HepG2 (cell line): Measurements from ENCODE around the gene CDO1. TPM values are rescaled to one million over a fixed set of nuclear protein-coding genes. Genes with fewer than 3 reads are reported as not detected.
A peak's percentile ranks its signal among the peaks of the same experiment; 100 is the strongest.

Source experiments
- AKAP8 ChIP-seq: sonication (generic); formaldehyde crosslinking; IDR thresholded peaks from 2 replicates; pipeline ENCODE4 v1.5.1; 2020; ENCODE audit warnings: mild to moderate bottlenecking, missing genetic modification reagents
- DBP ChIP-seq: sonication (generic); formaldehyde crosslinking; IDR thresholded peaks from 2 replicates; pipeline ENCODE4 v1.4.0; 2020; ENCODE audit warnings: missing genetic modification reagents; ENCODE audit errors: not compliant biosample characterization
- GATAD1 ChIP-seq: IDR thresholded peaks from 2 replicates; pipeline ENCODE4 v1.6.1; 2016; ENCODE audit warnings: missing genetic modification reagents, missing compliant biosample characterization
- HDAC6 ChIP-seq: fragments of 200-600 bp; sonication (generic); IDR thresholded peaks from 2 replicates; pipeline ENCODE4 v1.7.0; 2017; ENCODE audit warnings: mild to moderate bottlenecking, antibody characterized with exemption, low read length, low read depth
- JUNB ChIP-seq: sonication (generic); formaldehyde crosslinking; IDR thresholded peaks from 2 replicates; pipeline ENCODE4 v1.8.0; 2022; ENCODE audit warnings: missing genetic modification reagents, mild to moderate bottlenecking, borderline replicate concordance
- KAT2B ChIP-seq: fragments of 150-350 bp; IDR thresholded peaks from 2 replicates; pipeline ENCODE4 v1.6.1; 2014; ENCODE audit warnings: low read depth, low read length, borderline replicate concordance
- KDM4B ChIP-seq: sonication (generic); formaldehyde crosslinking; IDR thresholded peaks from 2 replicates; pipeline ENCODE4 v1.4.0; 2020; ENCODE audit warnings: missing genetic modification reagents
- KDM6A ChIP-seq: IDR thresholded peaks from 2 replicates; pipeline ENCODE4 v1.6.1; 2016; ENCODE audit warnings: low read depth
- MIXL1 ChIP-seq: IDR thresholded peaks from 2 replicates; pipeline ENCODE4 v1.6.1; 2016
- MTA1 ChIP-seq: sonication (generic); formaldehyde crosslinking; IDR thresholded peaks from 2 replicates; pipeline ENCODE4 v1.4.0; 2020; ENCODE audit warnings: missing genetic modification reagents, mild to moderate bottlenecking, borderline replicate concordance
- NCOA1 ChIP-seq: sonication (generic); formaldehyde crosslinking; IDR thresholded peaks from 2 replicates; pipeline ENCODE4 v1.9.0; 2021; ENCODE audit warnings: missing genetic modification reagents
- NR2F1 ChIP-seq, 2 experiments: fragments of 450-650 bp in 1 of 2; formaldehyde crosslinking in 1 of 2; IDR thresholded peaks; 2 replicates each; pipeline versions ENCODE4 v1.5.0 to v1.6.1; 2016 to 2020; ENCODE audit warnings: mild to moderate bottlenecking in 1 of 2, missing compliant biosample characterization in 1 of 2, missing genetic modification reagents in 1 of 2, moderate library complexity in 1 of 2
- NR2F6 ChIP-seq, 2 experiments: IDR thresholded peaks; 2 replicates each; pipeline ENCODE4 v1.6.1; 2016; ENCODE audit warnings: antibody characterized with exemption in 1 of 2, mild to moderate bottlenecking in 1 of 2
- RAD21 ChIP-seq: fragments of 450-650 bp; formaldehyde crosslinking; IDR thresholded peaks from 2 replicates; pipeline ENCODE4 v1.5.0; 2020; ENCODE audit warnings: mild to moderate bottlenecking
- SMC3 ChIP-seq: IDR thresholded peaks from 2 replicates; pipeline ENCODE4 v1.6.1; 2011; ENCODE audit warnings: low read length, improper control_type of control experiment
- STAG1 ChIP-seq: sonication (generic); formaldehyde crosslinking; IDR thresholded peaks from 2 replicates; pipeline ENCODE4 v1.4.0; 2020; ENCODE audit warnings: missing genetic modification reagents
- ZBTB26 ChIP-seq: IDR thresholded peaks from 2 replicates; pipeline ENCODE4 v1.6.1; 2016; ENCODE audit warnings: missing compliant biosample characterization, missing genetic modification reagents, borderline replicate concordance
- ZBTB33 ChIP-seq: sonication (generic); formaldehyde crosslinking; IDR thresholded peaks from 2 replicates; pipeline ENCODE4 v1.4.0; 2020; ENCODE audit warnings: missing genetic modification reagents
- ZNF792 ChIP-seq: IDR thresholded peaks from 2 replicates; pipeline ENCODE4 v1.6.1; 2016
- ZNF800 ChIP-seq: sonication (generic); formaldehyde crosslinking; IDR thresholded peaks from 2 replicates; pipeline ENCODE4 v1.4.0; 2020; ENCODE audit warnings: missing genetic modification reagents
- ZNF83 ChIP-seq: sonication (generic); formaldehyde crosslinking; IDR thresholded peaks from 2 replicates; pipeline ENCODE4 v1.4.0; 2020; ENCODE audit warnings: missing genetic modification reagents, mild to moderate bottlenecking, borderline replicate concordance
- polyA plus RNA-seq, 8 experiments: library from polyadenylated mRNA; depleted of rRNA in 3 of 8; stranded (reverse) in 7 of 8; unstranded in 1 of 8; fragments of >200 nt; fragmentation: Illumina TruSeq in 4 of 8; extraction: Trizol in 4 of 8; gene quantifications; 2 replicates each; pipeline versions ENCODE4 v1.2.1 to v1.2.3, GENCODE V29; 2011 to 2016; ENCODE audit warnings: low read depth in 4 of 8, missing spikeins in 1 of 8, mixed read lengths in 1 of 8; ENCODE audit not compliant: insufficient read depth in 1 of 8
- total RNA-seq, 5 experiments: library from RNA; depleted of rRNA; stranded (reverse); fragments of >200 nt; fragmentation: Illumina TruSeq; extraction: Trizol; gene quantifications; 2 replicates each; pipeline ENCODE4 v1.2.3, GENCODE V29; 2016; ENCODE audit warnings: low read depth in 1 of 5

Gene CDO1
- total and polyA plus RNA-seq, 2 of the 13 experiments (the other 11 are each of a cell fraction or from before 2014, with no cell fraction given) = 3.2 to 4.4 TPM

GRCh38 chr5:115838885-115839518, 22.5 kb upstream of the CDO1 start (continued):
- TF ChIP-seq NR2F1 (CRISPR knock-in tag; IDR thresholded peaks at IDR 0.05) = peak in 1 of 2 experiments; percentile 58; a peak in 2 of 4 replicates
- no peak for TF ChIP-seq JUNB (CRISPR knock-in tag)
- TF ChIP-seq ZBTB33 (CRISPR knock-in tag) = 0 out of 2 replicates have a peak, but pooled peaks have one; percentile 2
- peak; percentile 17 for TF ChIP-seq SMC3
- no peak for TF ChIP-seq NCOA1 (CRISPR knock-in tag)
- no peak for TF ChIP-seq KDM4B (CRISPR knock-in tag)
- no peak for TF ChIP-seq KDM6A (CRISPR knock-in tag)
- TF ChIP-seq ZNF83 (CRISPR knock-in tag) = no peak
- peak; percentile 51 for TF ChIP-seq NR2F6 (IDR thresholded peaks at IDR 0.05)
- TF ChIP-seq NR2F6 (CRISPR knock-in tag; IDR thresholded peaks at IDR 0.05) = 0 out of 2 replicates have a peak, but pooled peaks have one; percentile 14
- peak; percentile 60 for TF ChIP-seq STAG1
- no peak for TF ChIP-seq DBP
- TF ChIP-seq ZBTB26 (CRISPR knock-in tag) = no peak
- no peak for TF ChIP-seq HDAC6
- no peak for TF ChIP-seq ZNF792
- peak; percentile 20; the same call in 1 of the 2 replicates for TF ChIP-seq RAD21
- no peak for TF ChIP-seq ZNF800
- TF ChIP-seq MIXL1 = peak; percentile 51; the same call in 1 of the 2 replicates
- no peak for TF ChIP-seq MTA1 (CRISPR knock-in tag)
- TF ChIP-seq GATAD1 (CRISPR knock-in tag) = 0 out of 2 replicates have a peak, but pooled peaks have one; percentile 36
- peak; percentile 46; the same call in 1 of the 2 replicates for TF ChIP-seq KAT2B
- TF ChIP-seq AKAP8 = no peak
